PFSK-1 (cell line): ENCODE measurements around the gene ISG15.

Experiments used
- FOXP2 ChIP-seq: optimal IDR thresholded peaks from 2 replicates; pipeline ENCODE3; 2011; ENCODE audit warnings: borderline replicate concordance, control low read depth, inconsistent platforms; ENCODE audit not compliant: insufficient read depth; ENCODE audit errors: extremely low read length, extremely low read depth
- POLR2AphosphoS5 ChIP-seq: IDR thresholded peaks from 2 replicates; pipeline ENCODE4 v1.6.1; 2012; ENCODE audit warnings: low read depth, mild to moderate bottlenecking, control low read depth, low read length, moderate library complexity
- REST ChIP-seq, 2 experiments: IDR thresholded peaks; 2 replicates each; pipeline versions ENCODE4 v1.6.1 to v1.8.0; 2011 to 2012; ENCODE audit warnings: low read depth in 2 of 2, low read length in 2 of 2, control low read depth in 1 of 2, inconsistent platforms in 1 of 2, mild to moderate bottlenecking in 1 of 2, moderate library complexity in 1 of 2; ENCODE audit not compliant: insufficient read depth in 1 of 2
- SIN3A ChIP-seq: IDR thresholded peaks from 2 replicates; pipeline ENCODE4 v1.6.1; 2012; ENCODE audit warnings: mild to moderate bottlenecking, low read length, moderate library complexity, borderline replicate concordance; ENCODE audit not compliant: insufficient read depth
- TAF1 ChIP-seq: IDR thresholded peaks from 2 replicates; pipeline ENCODE4 v1.6.1; 2012; ENCODE audit warnings: low read length, control low read depth, borderline replicate concordance; ENCODE audit not compliant: insufficient read depth

Gene ISG15

GRCh38 chr1:998745-998994 is 14.6 kb upstream of the ISG15 start:
- no peak for TF ChIP-seq SIN3A
- no peak for TF ChIP-seq REST (IDR thresholded peaks at IDR 0.05; ENCODE audit: insufficient read depth in 1 of 2, low read depth in 2 of 2, low read length in 2 of 2)
- TF ChIP-seq FOXP2, result no peak
- no peak for TF ChIP-seq TAF1
- no peak for TF ChIP-seq POLR2AphosphoS5

- TF ChIP-seq POLR2AphosphoS5, result no peak
- TF ChIP-seq SIN3A, result no peak
- TF ChIP-seq FOXP2, result no peak
- no peak for TF ChIP-seq REST (IDR thresholded peaks at IDR 0.05; ENCODE audit: insufficient read depth in 1 of 2, low read depth in 2 of 2, low read length in 2 of 2)
- no peak for TF ChIP-seq TAF1
Observed at GRCh38 chr1:998995-999724, 14.1 kb upstream of the ISG15 start.

GRCh38 chr1:999725-1000356 is 13.5 kb upstream of the ISG15 start, which contains the start of gene HES4:
Gene HES4, minus strand, starts transcription at chr1:1000097. Its CDS starts 124 bp downstream, at chr1:999973.
- TF ChIP-seq POLR2AphosphoS5, result no peak

GRCh38 chr1:1000357-1001056 is 12.8 kb upstream of the ISG15 start:
- TF ChIP-seq TAF1 (no peak), REST (IDR thresholded peaks at IDR 0.05; ENCODE audit: insufficient read depth in 1 of 2, low read depth in 2 of 2, low read length in 2 of 2) (no peak), SIN3A (no peak)

- no peak for TF ChIP-seq FOXP2
- no peak for TF ChIP-seq POLR2AphosphoS5
- TF ChIP-seq SIN3A, result no peak
- no peak for TF ChIP-seq TAF1
- TF ChIP-seq REST (IDR thresholded peaks at IDR 0.05; ENCODE audit: insufficient read depth in 1 of 2, low read depth in 2 of 2, low read length in 2 of 2), result no peak
Observed at GRCh38 chr1:1001057-1001783, 12.1 kb upstream of the ISG15 start.
